BJ (cell line): ENCODE results near the gene DRD4. TPM values are rescaled to one million over a fixed set of nuclear protein-coding genes. Genes with fewer than 3 reads are reported as not detected.

Source experiments
- CTCF ChIA-PET: fragments of 350-600 bp; formaldehyde crosslinking; extraction: SDS; loops from one replicate; lab custom pipeline; 2021; ENCODE audit warnings: antibody characterized with exemption, inconsistent platforms; lab: Yijun Ruan, JAX
- POLR2A ChIA-PET: fragments of 300-600 bp; sonication (Branson Sonifier 250); formaldehyde crosslinking; extraction: SDS; loops from one replicate; lab custom pipeline; 2021; ENCODE audit warnings: antibody characterized with exemption; lab: Charles Lee
- DNase-seq: peaks from one replicate; pipeline ENCODE4 v3.0.0-alpha.2; 2011; ENCODE audit warnings: low read depth
- H3K27me3 ChIP-seq: 2 replicates; pipeline ENCODE4 v1.6.0; 2011; ENCODE audit warnings: low read length; ENCODE audit not compliant: control insufficient read depth, insufficient read depth
- H3K36me3 ChIP-seq: 2 replicates; pipeline ENCODE4 v1.5.1; 2011; ENCODE audit warnings: low read length; ENCODE audit not compliant: control insufficient read depth, insufficient read depth
- H3K4me3 ChIP-seq: 2 replicates; pipeline ENCODE4 v1.5.1; 2011; ENCODE audit warnings: low read depth, mild to moderate bottlenecking, control low read depth, low read length
- CTCF ChIP-seq: IDR thresholded peaks from 2 replicates; pipeline ENCODE4 v1.5.1; 2011; ENCODE audit warnings: low read depth, mild to moderate bottlenecking, control low read depth, inconsistent platforms, low read length, moderate library complexity; ENCODE audit not compliant: insufficient read depth
- polyA plus RNA-seq: library from polyadenylated mRNA; depleted of rRNA; stranded (reverse); fragments of >200 nt; gene quantifications from 2 replicates; pipeline ENCODE4 v1.2.3, GENCODE V29; 2011

DRD4 gene
- polyA plus RNA-seq, 1 experiment, result not detected

GRCh38 chr11:609341-609811 lies 27.7 kb upstream of the DRD4 start:
- Histone ChIP-seq H3K27me3 (no peaks in the 10 kb centered on the region), H3K36me3 (peaks cover 62% of the 10 kb centered on the region), H3K4me3 (no peak overlapping the region)
- TF ChIP-seq CTCF, result no peak
- ChIA-PET CTCF (no interaction called here), POLR2A (no interaction called here)
- no peak for DNase-seq

GRCh38 chr11:610146-610801 lies 26.8 kb upstream of the DRD4 start:
- no peak for TF ChIP-seq CTCF
- H3K4me3 ChIP-seq, result no peak overlapping the region
- no peaks in the 10 kb centered on the region for H3K27me3 ChIP-seq
- ChIA-PET CTCF (interaction anchor here (0.7 kb wide), 1 partner anchor 178 kb away, joined by 3 read pairs; no protein-coding TSS in a partner anchor), POLR2A (no interaction called here)
- peaks cover 56% of the 10 kb centered on the region for H3K36me3 ChIP-seq
- no peak for DNase-seq

- peaks cover 46% of the 10 kb centered on the region for H3K36me3 ChIP-seq
These were observed 25.8 kb upstream of the DRD4 start for GRCh38 chr11:611001-611996.

GRCh38 chr11:612201-612960 lies 24.7 kb upstream of the DRD4 start:
- peaks cover 41% of the 10 kb centered on the region for H3K36me3 ChIP-seq
- ChIA-PET CTCF (interaction anchor here (0.6 to 1.3 kb wide), 4 partner anchors 9 to 236 kb away, joined by 3 to 6 read pairs (median 4); no protein-coding TSS in a partner anchor), POLR2A (no interaction called here)
- peak; percentile 35 for TF ChIP-seq CTCF
- H3K27me3 ChIP-seq, result no peaks in the 10 kb centered on the region
- DNase-seq, result no peak
- no peak overlapping the region for H3K4me3 ChIP-seq

More at GRCh38 chr11:611001-611996, 25.8 kb upstream of the DRD4 start:
- ChIA-PET CTCF (interaction anchor here (0.6 to 1.3 kb wide), 4 partner anchors 8 to 237 kb away, joined by 3 to 6 read pairs (median 4); no protein-coding TSS in a partner anchor), POLR2A (no interaction called here)
- Histone ChIP-seq H3K27me3 (no peaks in the 10 kb centered on the region), H3K4me3 (no peak overlapping the region)
- no peak for DNase-seq
- no peak for TF ChIP-seq CTCF
